CD4-positive, alpha-beta T cell treated with Interleukin-4 for 4 hours (primary cell): ENCODE results near the gene ABHD17B.
"Not testable (repeated sequence)": the region's sequence is repeated elsewhere in the genome, so short reads cannot be mapped to it uniquely, and the experiment has no call there.

Source experiments
- DNase-seq: peaks from one replicate; pipeline ENCODE4 v3.0.0-alpha.2; 2020

Gene ABHD17B

DNA sequence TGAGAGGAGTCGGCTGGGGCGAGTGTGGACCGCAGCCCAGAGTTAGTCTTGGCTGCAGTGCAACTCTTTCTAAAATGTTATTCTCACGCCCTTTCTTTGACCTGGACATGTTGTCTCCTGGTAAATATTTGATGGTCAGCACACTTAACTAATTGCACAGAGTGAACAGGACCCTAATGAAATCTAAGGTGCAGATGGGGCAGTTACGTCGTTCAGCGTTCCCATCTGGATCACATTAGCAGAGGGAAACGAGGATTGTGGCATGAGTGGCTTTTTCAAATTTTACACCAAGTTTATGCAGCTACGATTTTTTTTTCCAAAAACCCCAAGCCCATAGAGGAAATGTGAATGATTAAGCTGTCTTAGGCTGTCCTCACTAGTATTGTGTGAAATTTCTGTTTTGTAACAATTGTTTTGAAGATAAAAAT is 929 bp upstream of the ABHD17B start:
- no peak for DNase-seq

DNA sequence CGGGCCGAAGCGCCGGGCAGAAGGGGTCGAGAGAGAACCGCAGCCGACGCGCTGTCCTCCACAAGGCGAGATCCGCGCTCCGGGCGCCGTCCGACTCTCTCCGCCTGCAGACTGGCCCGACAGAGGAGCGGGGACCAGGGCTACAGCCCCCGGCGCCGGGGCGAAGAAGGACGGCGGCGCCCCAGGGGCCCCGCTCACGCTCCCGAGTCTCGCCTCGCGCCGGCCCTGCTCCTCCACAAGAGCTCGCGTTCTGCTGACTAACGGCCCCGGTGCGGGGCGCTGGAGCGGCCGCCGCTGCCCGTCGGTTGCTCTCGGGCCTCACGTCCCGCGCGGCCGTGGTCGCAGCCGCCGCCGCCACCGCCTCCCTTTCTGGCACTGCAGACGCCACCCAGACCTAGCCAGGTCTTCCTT is 338 bp downstream of the ABHD17B start:
- no peak for DNase-seq

GRCh38 chr9:71909887-71910649 is 925 bp downstream of the ABHD17B start:
- DNase-seq: no peak

- no peak for DNase-seq
These were observed 2.2 kb downstream of the ABHD17B start for GRCh38 chr9:71908825-71909224.

- no peak for DNase-seq
These were observed 6.9 kb downstream of the ABHD17B start for GRCh38 chr9:71904076-71904475.

GRCh38 chr9:71901695-71902597 is 9.0 kb downstream of the ABHD17B start:
- no peak for DNase-seq

DNA sequence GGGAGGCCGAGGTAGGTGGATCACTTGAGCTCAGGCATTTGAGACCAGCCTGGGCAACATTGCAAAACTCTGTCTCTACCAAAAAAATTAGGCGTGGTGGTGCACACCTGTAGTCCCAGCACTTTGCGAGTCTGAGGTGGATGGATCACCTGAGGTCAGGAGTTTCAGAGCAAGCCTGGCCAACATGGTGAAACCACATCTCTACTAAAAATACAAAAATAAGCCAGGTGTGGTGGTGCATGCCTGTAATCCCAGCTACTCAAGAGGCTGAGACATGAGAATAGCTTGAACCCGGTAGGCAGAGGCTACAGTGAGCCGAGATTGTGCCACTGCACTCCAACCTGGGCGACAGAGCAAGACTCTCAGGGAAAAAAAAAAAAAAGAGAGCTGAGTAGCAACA is 12.2 kb downstream of the ABHD17B start:
- DNase-seq: not testable (repeated sequence)

GRCh38 chr9:71897577-71897976 is 13.4 kb downstream of the ABHD17B start:
- peak; percentile 51 for DNase-seq

- DNase-seq: no peak
These were observed 14.2 kb downstream of the ABHD17B start for GRCh38 chr9:71896761-71897160.

DNA sequence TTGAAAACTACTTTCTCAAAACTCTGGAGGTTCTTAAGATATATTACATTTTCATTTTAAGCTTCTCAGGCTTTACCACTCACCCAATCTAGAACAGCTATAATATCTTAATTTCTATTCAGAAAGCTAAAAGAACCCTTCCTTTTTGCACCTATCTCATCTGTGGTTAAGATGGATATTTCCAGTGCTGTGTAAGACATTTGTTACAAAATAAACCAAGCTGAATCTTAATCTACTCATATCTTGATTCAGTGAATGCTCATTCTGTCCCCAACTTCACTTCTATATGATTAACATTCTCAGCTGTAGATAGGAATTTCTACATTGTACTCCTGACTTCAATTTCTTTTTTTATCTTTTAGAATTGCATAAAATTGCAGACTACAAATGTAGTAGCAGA is 15.0 kb downstream of the ABHD17B start:
- no peak for DNase-seq

DNA sequence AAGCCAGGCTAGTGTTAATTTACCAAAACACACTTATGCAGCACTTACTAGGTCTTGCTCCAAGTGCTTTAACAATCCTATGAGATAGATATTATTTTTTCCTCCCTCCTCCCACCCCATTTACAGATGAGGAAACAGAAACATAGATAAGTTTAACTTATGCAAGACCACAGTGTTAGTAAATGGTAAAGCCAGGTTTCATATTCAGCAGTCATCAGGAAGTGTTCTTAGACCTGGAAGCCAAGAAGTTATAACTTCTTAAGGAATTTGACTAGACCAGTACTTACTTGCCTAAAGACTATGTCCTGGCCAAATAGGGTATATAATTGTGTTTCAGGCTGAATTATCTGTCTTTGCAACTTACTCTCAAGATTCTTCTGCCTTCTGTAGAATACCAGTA is 15.9 kb downstream of the ABHD17B start:
- DNase-seq: no peak

- DNase-seq: no peak
These were observed 19.3 kb downstream of the ABHD17B start for GRCh38 chr9:71891557-71892189.

- no peak for DNase-seq
These were observed 20.8 kb downstream of the ABHD17B start for GRCh38 chr9:71890042-71890679.

DNA sequence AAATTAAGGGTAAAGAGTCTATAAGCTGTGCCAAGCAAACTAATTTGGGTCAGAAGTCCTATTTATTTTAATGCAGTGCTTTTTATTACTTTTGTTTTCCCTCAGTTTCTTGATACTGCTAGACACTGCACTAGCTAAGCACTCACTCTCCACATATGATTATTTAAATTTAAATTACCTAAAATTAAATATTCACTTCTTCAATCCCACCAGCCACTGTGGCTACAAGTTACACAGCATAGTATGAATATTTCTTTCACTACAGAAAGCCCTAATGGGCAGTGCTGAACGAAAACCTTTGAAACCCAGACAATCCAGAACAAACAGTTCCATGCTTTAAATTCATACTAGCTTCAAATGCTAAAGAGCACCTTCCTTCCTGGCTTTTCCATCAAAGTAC is 23.6 kb downstream of the ABHD17B start:
- no peak for DNase-seq

GRCh38 chr9:71886541-71886940 is 24.5 kb downstream of the ABHD17B start:
- DNase-seq: no peak

GRCh38 chr9:71886015-71886414 is 25.0 kb downstream of the ABHD17B start:
- DNase-seq: no peak

GRCh38 chr9:71885467-71885866 is 25.5 kb downstream of the ABHD17B start:
- no peak for DNase-seq

GRCh38 chr9:71884005-71884404 is 27.0 kb downstream of the ABHD17B start:
- DNase-seq: no peak

GRCh38 chr9:71879644-71880174 is 31.3 kb downstream of the ABHD17B start:
- DNase-seq: no peak

- no peak for DNase-seq
These were observed 32.4 kb downstream of the ABHD17B start for GRCh38 chr9:71878327-71879274.

DNA sequence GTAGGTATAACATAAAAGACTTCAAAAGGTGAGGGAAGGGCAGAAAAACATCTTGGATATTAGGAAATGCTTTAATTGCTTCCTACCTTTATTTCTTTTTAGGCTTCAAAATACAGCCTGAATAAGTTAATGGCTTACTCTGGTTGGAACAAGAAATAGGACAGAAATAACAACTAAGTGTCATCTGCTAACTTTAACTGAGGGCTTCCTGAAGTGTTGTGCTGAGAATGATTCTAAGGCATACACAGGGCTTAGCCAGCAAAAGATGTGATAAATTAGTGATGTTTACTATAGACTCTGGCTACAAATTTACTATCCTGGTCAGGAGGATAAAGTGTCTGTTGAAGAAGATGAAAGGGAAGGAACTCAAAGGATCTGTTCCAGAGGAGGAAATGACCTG is 34.2 kb downstream of the ABHD17B start:
- no peak for DNase-seq

GRCh38 chr9:71876106-71876505 is 34.9 kb downstream of the ABHD17B start:
- DNase-seq: no peak
